HepG2 (cell line): ENCODE measurements around the gene H3-3A. TPM values are rescaled to one million over a fixed set of nuclear protein-coding genes. Genes with fewer than 3 reads are reported as not detected.

Experiments
- CAMTA2 ChIP-seq: sonication (generic); formaldehyde crosslinking; IDR thresholded peaks from 2 replicates; pipeline ENCODE4 v1.4.0; 2020; ENCODE audit warnings: mild to moderate bottlenecking, missing genetic modification reagents, borderline replicate concordance
- CENPT ChIP-seq: sonication (generic); formaldehyde crosslinking; IDR thresholded peaks from 2 replicates; pipeline ENCODE4 v1.8.0; 2022; ENCODE audit warnings: low read depth, mild to moderate bottlenecking, moderate library complexity, missing genetic modification reagents
- ELF4 ChIP-seq: sonication (generic); formaldehyde crosslinking; IDR thresholded peaks from 2 replicates; pipeline ENCODE4 v1.5.0; 2020; ENCODE audit warnings: missing genetic modification reagents, mild to moderate bottlenecking, moderate library complexity, borderline replicate concordance
- HNRNPL ChIP-seq: fragments of 200-400 bp; formaldehyde crosslinking; IDR thresholded peaks from 2 replicates; pipeline ENCODE4 v1.6.1; 2017; ENCODE audit warnings: mild to moderate bottlenecking, low read depth, low read length
- NFRKB ChIP-seq: fragments of 450-650 bp; IDR thresholded peaks from 2 replicates; pipeline ENCODE4 v1.6.1; 2017
- PHF21A ChIP-seq: sonication (generic); formaldehyde crosslinking; IDR thresholded peaks from 2 replicates; pipeline ENCODE4 v1.5.0; 2020; ENCODE audit warnings: mild to moderate bottlenecking, missing genetic modification reagents
- YY1 ChIP-seq: IDR thresholded peaks from 2 replicates; pipeline ENCODE4 v1.6.1; 2011; ENCODE audit warnings: low read length, low read depth, moderate library complexity, mild to moderate bottlenecking; ENCODE audit not compliant: insufficient read depth, insufficient replicate concordance
- ZNF709 ChIP-seq: sonication (generic); formaldehyde crosslinking; IDR thresholded peaks from 2 replicates; pipeline ENCODE4 v1.5.0; 2020; ENCODE audit warnings: mild to moderate bottlenecking, missing genetic modification reagents
- ZNF768 ChIP-seq: sonication (generic); formaldehyde crosslinking; IDR thresholded peaks from 2 replicates; pipeline ENCODE4 v1.4.0; 2020; ENCODE audit warnings: missing genetic modification reagents
- ZNF83 ChIP-seq: sonication (generic); formaldehyde crosslinking; IDR thresholded peaks from 2 replicates; pipeline ENCODE4 v1.4.0; 2020; ENCODE audit warnings: missing genetic modification reagents, mild to moderate bottlenecking, borderline replicate concordance
- polyA plus RNA-seq, 8 experiments: library from polyadenylated mRNA; depleted of rRNA in 3 of 8; stranded (reverse) in 7 of 8; unstranded in 1 of 8; fragments of >200 nt; fragmentation: Illumina TruSeq in 4 of 8; extraction: Trizol in 4 of 8; gene quantifications; 2 replicates each; pipeline versions ENCODE4 v1.2.1 to v1.2.3, GENCODE V29; 2011 to 2016; ENCODE audit warnings: low read depth in 4 of 8, missing spikeins in 1 of 8, mixed read lengths in 1 of 8; ENCODE audit not compliant: insufficient read depth in 1 of 8
- total RNA-seq, 5 experiments: library from RNA; depleted of rRNA; stranded (reverse); fragments of >200 nt; fragmentation: Illumina TruSeq; extraction: Trizol; gene quantifications; 2 replicates each; pipeline ENCODE4 v1.2.3, GENCODE V29; 2016; ENCODE audit warnings: low read depth in 1 of 5
- TF ChIP-seq, protein P1 (sequence below): sonication (generic); formaldehyde crosslinking; IDR thresholded peaks from 2 replicates; pipeline ENCODE4 v1.4.0; 2020; ENCODE audit warnings: low read depth, mild to moderate bottlenecking, missing genetic modification reagents
- TF ChIP-seq, protein P2 (sequence below): IDR thresholded peaks from 2 replicates; pipeline ENCODE4 v1.6.1; 2016; ENCODE audit warnings: low read depth, borderline replicate concordance
- TF ChIP-seq, protein P3 (sequence below): sonication (generic); formaldehyde crosslinking; IDR thresholded peaks from 2 replicates; pipeline ENCODE4 v1.4.0; 2020; ENCODE audit warnings: missing genetic modification reagents

H3-3A gene
- total and polyA plus RNA-seq, 2 of the 13 experiments (the other 11 are each of a cell fraction or from before 2014, with no cell fraction given): 221 to 320 TPM

DNA sequence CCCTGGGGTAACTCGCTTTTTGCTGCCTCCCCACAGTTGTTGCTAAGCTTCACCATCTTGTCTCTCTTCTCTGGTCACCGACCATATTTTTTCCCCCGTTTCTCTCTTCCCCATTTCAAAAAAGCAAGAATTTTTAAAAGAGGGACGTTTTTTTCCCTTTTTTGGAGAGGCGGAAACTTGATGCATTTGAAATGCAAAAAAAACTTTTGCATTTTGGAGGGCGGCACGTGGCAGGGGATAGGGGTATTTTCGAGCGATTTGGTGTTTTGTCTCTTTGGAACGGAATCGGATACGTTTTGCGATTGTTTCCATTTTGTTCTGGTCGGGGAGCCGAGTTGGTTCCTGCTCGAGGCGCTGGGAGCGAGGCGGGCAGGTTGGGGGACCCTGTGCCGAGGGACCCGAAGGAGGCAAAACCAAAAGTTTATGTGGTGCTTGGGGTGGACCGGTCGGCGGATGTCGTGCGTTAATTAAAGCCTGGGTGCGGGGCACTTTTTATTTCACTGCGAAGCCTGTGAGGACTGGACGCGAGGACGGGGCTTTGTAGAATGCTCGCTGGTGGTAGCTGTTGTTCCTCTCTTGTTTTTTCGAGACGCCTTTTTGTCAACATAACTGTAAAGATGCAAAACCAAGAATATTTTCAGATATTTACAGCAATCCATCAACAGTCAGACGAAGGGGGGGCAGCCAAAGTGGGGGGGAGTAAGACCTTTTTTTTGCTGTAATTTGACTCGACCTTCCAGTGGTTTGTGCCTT, 884 bp downstream of the H3-3A start (continued):
- TF ChIP-seq HNRNPL (0 out of 2 replicates have a peak, but pooled peaks have one; percentile 8), ZNF709 (no peak), ZNF83 (no peak), PHF21A (no peak), ELF4 (CRISPR knock-in tag) (0 out of 2 replicates have a peak, but pooled peaks have one; percentile 47), NFRKB (no peak), CENPT (CRISPR knock-in tag) (no peak), CAMTA2 (CRISPR knock-in tag) (no peak), YY1 (peak; percentile 36), ZNF768 (CRISPR knock-in tag) (no peak)
- TF ChIP-seq, protein P1, sequence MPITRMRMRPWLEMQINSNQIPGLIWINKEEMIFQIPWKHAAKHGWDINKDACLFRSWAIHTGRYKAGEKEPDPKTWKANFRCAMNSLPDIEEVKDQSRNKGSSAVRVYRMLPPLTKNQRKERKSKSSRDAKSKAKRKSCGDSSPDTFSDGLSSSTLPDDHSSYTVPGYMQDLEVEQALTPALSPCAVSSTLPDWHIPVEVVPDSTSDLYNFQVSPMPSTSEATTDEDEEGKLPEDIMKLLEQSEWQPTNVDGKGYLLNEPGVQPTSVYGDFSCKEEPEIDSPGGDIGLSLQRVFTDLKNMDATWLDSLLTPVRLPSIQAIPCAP (CRISPR knock-in tag): no peak
- TF ChIP-seq, protein P2, sequence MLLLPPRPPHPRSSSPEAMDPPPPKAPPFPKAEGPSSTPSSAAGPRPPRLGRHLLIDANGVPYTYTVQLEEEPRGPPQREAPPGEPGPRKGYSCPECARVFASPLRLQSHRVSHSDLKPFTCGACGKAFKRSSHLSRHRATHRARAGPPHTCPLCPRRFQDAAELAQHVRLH (CRISPR knock-in tag): no peak
- TF ChIP-seq, protein P3, sequence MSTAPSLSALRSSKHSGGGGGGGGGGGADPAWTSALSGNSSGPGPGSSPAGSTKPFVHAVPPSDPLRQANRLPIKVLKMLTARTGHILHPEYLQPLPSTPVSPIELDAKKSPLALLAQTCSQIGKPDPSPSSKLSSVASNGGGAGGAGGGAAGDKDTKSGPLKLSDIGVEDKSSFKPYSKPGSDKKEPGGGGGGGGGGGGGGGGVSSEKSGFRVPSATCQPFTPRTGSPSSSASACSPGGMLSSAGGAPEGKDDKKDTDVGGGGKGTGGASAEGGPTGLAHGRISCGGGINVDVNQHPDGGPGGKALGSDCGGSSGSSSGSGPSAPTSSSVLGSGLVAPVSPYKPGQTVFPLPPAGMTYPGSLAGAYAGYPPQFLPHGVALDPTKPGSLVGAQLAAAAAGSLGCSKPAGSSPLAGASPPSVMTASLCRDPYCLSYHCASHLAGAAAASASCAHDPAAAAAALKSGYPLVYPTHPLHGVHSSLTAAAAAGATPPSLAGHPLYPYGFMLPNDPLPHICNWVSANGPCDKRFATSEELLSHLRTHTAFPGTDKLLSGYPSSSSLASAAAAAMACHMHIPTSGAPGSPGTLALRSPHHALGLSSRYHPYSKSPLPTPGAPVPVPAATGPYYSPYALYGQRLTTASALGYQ: peak; percentile 7; the same call in 1 of the 2 replicates
